ENCODE results near the gene EMID1.

Gene EMID1

GRCh38 chr22:29205594-29206371 is at the start of gene EMID1:
TSS of gene EMID1 (plus strand) at chr22:29205896. CDS start at chr22:29206039, 143 bp downstream.
- Histone ChIP-seq H3K4me1 (ENCODE audit: control insufficient read depth, insufficient read depth, low read length) (no peaks in the 10 kb centered on the region), H3K9me3 (ENCODE audit: control insufficient read depth, low read length) (no peaks in the 10 kb centered on the region), H3K4me3 (ENCODE audit: low read length) (peak within 1 kb of the TSS; percentile 52), H3K9ac (ENCODE audit: low read length) (no peak within 1 kb of the TSS), H3K27me3 (replicated peaks; ENCODE audit: control insufficient read depth, insufficient read depth, low read length) (peaks cover 44% of the 10 kb centered on the region), H3K36me3 (ENCODE audit: control insufficient read depth, insufficient read depth, low read length, severe bottlenecking) (no peaks in the 10 kb centered on the region)
- DNase-seq (ENCODE audit: low read depth): peak; percentile 61

GRCh38 chr22:29155966-29156365 is 49.7 kb upstream of the EMID1 start:
- H3K9me3 ChIP-seq (ENCODE audit: control insufficient read depth, low read length): no peaks in the 10 kb centered on the region
- H3K9ac ChIP-seq (ENCODE audit: low read length): no peak overlapping the region
- no peak overlapping the region for H3K4me3 ChIP-seq (ENCODE audit: low read length)
- no peaks in the 10 kb centered on the region for H3K36me3 ChIP-seq (ENCODE audit: control insufficient read depth, insufficient read depth, low read length, severe bottlenecking)
- DNase-seq (ENCODE audit: low read depth): no peak
- peaks cover 5% of the 10 kb centered on the region for H3K4me1 ChIP-seq (ENCODE audit: control insufficient read depth, insufficient read depth, low read length)
- H3K27me3 ChIP-seq (replicated peaks; ENCODE audit: control insufficient read depth, insufficient read depth, low read length): no peaks in the 10 kb centered on the region

- Histone ChIP-seq H3K36me3 (ENCODE audit: control insufficient read depth, insufficient read depth, low read length, severe bottlenecking) (no peaks in the 10 kb centered on the region), H3K4me3 (ENCODE audit: low read length) (no peak overlapping the region), H3K4me1 (ENCODE audit: control insufficient read depth, insufficient read depth, low read length) (peaks cover 5% of the 10 kb centered on the region), H3K27me3 (replicated peaks; ENCODE audit: control insufficient read depth, insufficient read depth, low read length) (no peaks in the 10 kb centered on the region), H3K9ac (ENCODE audit: low read length) (no peak overlapping the region), H3K9me3 (ENCODE audit: control insufficient read depth, low read length) (no peaks in the 10 kb centered on the region)
- no peak for DNase-seq (ENCODE audit: low read depth)
Measured at GRCh38 chr22:29156507-29156906, 49.2 kb upstream of the EMID1 start.

GRCh38 chr22:29157759-29158535 is 47.7 kb upstream of the EMID1 start:
- H3K4me1 ChIP-seq (ENCODE audit: control insufficient read depth, insufficient read depth, low read length): peaks cover 5% of the 10 kb centered on the region
- H3K4me3 ChIP-seq (ENCODE audit: low read length): no peak overlapping the region
- no peaks in the 10 kb centered on the region for H3K36me3 ChIP-seq (ENCODE audit: control insufficient read depth, insufficient read depth, low read length, severe bottlenecking)
- no peak for DNase-seq (ENCODE audit: low read depth)
- no peak overlapping the region for H3K9ac ChIP-seq (ENCODE audit: low read length)
- H3K27me3 ChIP-seq (replicated peaks; ENCODE audit: control insufficient read depth, insufficient read depth, low read length): no peaks in the 10 kb centered on the region
- no peaks in the 10 kb centered on the region for H3K9me3 ChIP-seq (ENCODE audit: control insufficient read depth, low read length)

GRCh38 chr22:29158546-29158945 is 47.1 kb upstream of the EMID1 start:
- H3K4me3 ChIP-seq (ENCODE audit: low read length): no peak overlapping the region
- H3K27me3 ChIP-seq (replicated peaks; ENCODE audit: control insufficient read depth, insufficient read depth, low read length): no peaks in the 10 kb centered on the region
- H3K4me1 ChIP-seq (ENCODE audit: control insufficient read depth, insufficient read depth, low read length): peaks cover 5% of the 10 kb centered on the region
- no peaks in the 10 kb centered on the region for H3K36me3 ChIP-seq (ENCODE audit: control insufficient read depth, insufficient read depth, low read length, severe bottlenecking)
- H3K9ac ChIP-seq (ENCODE audit: low read length): no peak overlapping the region
- no peaks in the 10 kb centered on the region for H3K9me3 ChIP-seq (ENCODE audit: control insufficient read depth, low read length)
- DNase-seq (ENCODE audit: low read depth): no peak

GRCh38 chr22:29163808-29164207 is 41.9 kb upstream of the EMID1 start:
- DNase-seq (ENCODE audit: low read depth): no peak
- Histone ChIP-seq H3K9me3 (ENCODE audit: control insufficient read depth, low read length) (no peaks in the 10 kb centered on the region), H3K4me3 (ENCODE audit: low read length) (no peak overlapping the region), H3K36me3 (ENCODE audit: control insufficient read depth, insufficient read depth, low read length, severe bottlenecking) (no peaks in the 10 kb centered on the region), H3K9ac (ENCODE audit: low read length) (no peak overlapping the region), H3K4me1 (ENCODE audit: control insufficient read depth, insufficient read depth, low read length) (no peaks in the 10 kb centered on the region), H3K27me3 (replicated peaks; ENCODE audit: control insufficient read depth, insufficient read depth, low read length) (peaks cover 6% of the 10 kb centered on the region)

- no peak overlapping the region for H3K4me3 ChIP-seq (ENCODE audit: low read length)
- no peaks in the 10 kb centered on the region for H3K36me3 ChIP-seq (ENCODE audit: control insufficient read depth, insufficient read depth, low read length, severe bottlenecking)
- H3K9me3 ChIP-seq (ENCODE audit: control insufficient read depth, low read length): no peaks in the 10 kb centered on the region
- no peaks in the 10 kb centered on the region for H3K4me1 ChIP-seq (ENCODE audit: control insufficient read depth, insufficient read depth, low read length)
- DNase-seq (ENCODE audit: low read depth): no peak
- no peak overlapping the region for H3K9ac ChIP-seq (ENCODE audit: low read length)
- peaks cover 14% of the 10 kb centered on the region for H3K27me3 ChIP-seq (replicated peaks; ENCODE audit: control insufficient read depth, insufficient read depth, low read length)
Measured at GRCh38 chr22:29165321-29166060, 40.2 kb upstream of the EMID1 start.

- H3K4me1 ChIP-seq (ENCODE audit: control insufficient read depth, insufficient read depth, low read length): no peaks in the 10 kb centered on the region
- H3K9ac ChIP-seq (ENCODE audit: low read length): no peak overlapping the region
- H3K36me3 ChIP-seq (ENCODE audit: control insufficient read depth, insufficient read depth, low read length, severe bottlenecking): no peaks in the 10 kb centered on the region
- H3K9me3 ChIP-seq (ENCODE audit: control insufficient read depth, low read length): no peaks in the 10 kb centered on the region
- H3K4me3 ChIP-seq (ENCODE audit: low read length): no peak overlapping the region
- DNase-seq (ENCODE audit: low read depth): no peak
- H3K27me3 ChIP-seq (replicated peaks; ENCODE audit: control insufficient read depth, insufficient read depth, low read length): peaks cover 14% of the 10 kb centered on the region
Measured at GRCh38 chr22:29166180-29166579, 39.5 kb upstream of the EMID1 start.

GRCh38 chr22:29167032-29167911 is 38.4 kb upstream of the EMID1 start:
- H3K4me1 ChIP-seq (ENCODE audit: control insufficient read depth, insufficient read depth, low read length): no peaks in the 10 kb centered on the region
- DNase-seq (ENCODE audit: low read depth): no peak
- no peak overlapping the region for H3K4me3 ChIP-seq (ENCODE audit: low read length)
- H3K9ac ChIP-seq (ENCODE audit: low read length): no peak overlapping the region
- no peaks in the 10 kb centered on the region for H3K9me3 ChIP-seq (ENCODE audit: control insufficient read depth, low read length)
- peaks cover 21% of the 10 kb centered on the region for H3K27me3 ChIP-seq (replicated peaks; ENCODE audit: control insufficient read depth, insufficient read depth, low read length)
- no peaks in the 10 kb centered on the region for H3K36me3 ChIP-seq (ENCODE audit: control insufficient read depth, insufficient read depth, low read length, severe bottlenecking)

- peaks cover 28% of the 10 kb centered on the region for H3K9me3 ChIP-seq (ENCODE audit: control insufficient read depth, low read length)
- no peak overlapping the region for H3K9ac ChIP-seq (ENCODE audit: low read length)
- no peak for DNase-seq (ENCODE audit: low read depth)
- no peak overlapping the region for H3K4me3 ChIP-seq (ENCODE audit: low read length)
- peaks cover 25% of the 10 kb centered on the region for H3K27me3 ChIP-seq (replicated peaks; ENCODE audit: control insufficient read depth, insufficient read depth, low read length)
- no peaks in the 10 kb centered on the region for H3K36me3 ChIP-seq (ENCODE audit: control insufficient read depth, insufficient read depth, low read length, severe bottlenecking)
- H3K4me1 ChIP-seq (ENCODE audit: control insufficient read depth, insufficient read depth, low read length): no peaks in the 10 kb centered on the region
Measured at GRCh38 chr22:29171721-29172120, 34.0 kb upstream of the EMID1 start.
